ENCODE measurements around the gene HPS5.
"Not testable (repeated sequence)": the region's sequence is repeated elsewhere in the genome, so short reads cannot be mapped to it uniquely, and the experiment has no call there.

The HPS5 gene

GRCh38 chr11:18269252-18269651 is 52.7 kb downstream of the HPS5 start:
- DNase-seq: not testable (repeated sequence)

- DNase-seq: not testable (repeated sequence)
Measured at GRCh38 chr11:18267335-18268133, 54.4 kb downstream of the HPS5 start.

- no peak for DNase-seq
Measured at GRCh38 chr11:18265949-18266348, 56.0 kb downstream of the HPS5 start, which contains the start of gene SAA1. SAA1 (plus strand) TSS chr11:18266264; CDS start chr11:18266888, 624 bp downstream.

- DNase-seq: no peak
Measured at GRCh38 chr11:18264677-18265555, 57.0 kb downstream of the HPS5 start.

GRCh38 chr11:18264035-18264434 is 57.9 kb downstream of the HPS5 start:
- no peak for DNase-seq

- not testable (repeated sequence) for DNase-seq
Measured at GRCh38 chr11:18262681-18263350, 59.1 kb downstream of the HPS5 start.

GRCh38 chr11:18261721-18262120 is 60.2 kb downstream of the HPS5 start:
- DNase-seq: no peak

- no peak for DNase-seq
Measured at GRCh38 chr11:18259259-18259658, 62.7 kb downstream of the HPS5 start.

- no peak for DNase-seq
Measured at GRCh38 chr11:18254781-18255361, 67.1 kb downstream of the HPS5 start.

- DNase-seq: no peak
Measured at GRCh38 chr11:18253778-18254338, 68.1 kb downstream of the HPS5 start.

GRCh38 chr11:18253233-18253632 is 68.7 kb downstream of the HPS5 start:
- no peak for DNase-seq

- DNase-seq: no peak
Measured at GRCh38 chr11:18248561-18248960, 73.4 kb downstream of the HPS5 start, which contains the start of gene SAA2. SAA2 (minus strand) TSS chr11:18248668; CDS start chr11:18248011, 657 bp downstream.

GRCh38 chr11:18247191-18247581 is 74.8 kb downstream of the HPS5 start:
- not testable (repeated sequence) for DNase-seq

GRCh38 chr11:18246379-18247190 is 75.4 kb downstream of the HPS5 start:
- not testable (repeated sequence) for DNase-seq

- no peak for DNase-seq
Measured at GRCh38 chr11:18245396-18245795, 76.5 kb downstream of the HPS5 start.

- DNase-seq: no peak
Measured at GRCh38 chr11:18243783-18244362, 78.1 kb downstream of the HPS5 start.

- DNase-seq: no peak
Measured at GRCh38 chr11:18239655-18240054, 82.3 kb downstream of the HPS5 start.

GRCh38 chr11:18236664-18237356 is 85.1 kb downstream of the HPS5 start, which contains the start of gene SAA4:
SAA4 (minus strand) TSS chr11:18236802; CDS start chr11:18235926, 876 bp downstream.
- no peak for DNase-seq

GRCh38 chr11:18235394-18236334 is 86.3 kb downstream of the HPS5 start:
- no peak for DNase-seq

Data from NCI-H2081 treated with DMSO at 0.1 percent for 48 hours (cell line).